ENCODE data around the gene LPXN.

The LPXN gene

DNA sequence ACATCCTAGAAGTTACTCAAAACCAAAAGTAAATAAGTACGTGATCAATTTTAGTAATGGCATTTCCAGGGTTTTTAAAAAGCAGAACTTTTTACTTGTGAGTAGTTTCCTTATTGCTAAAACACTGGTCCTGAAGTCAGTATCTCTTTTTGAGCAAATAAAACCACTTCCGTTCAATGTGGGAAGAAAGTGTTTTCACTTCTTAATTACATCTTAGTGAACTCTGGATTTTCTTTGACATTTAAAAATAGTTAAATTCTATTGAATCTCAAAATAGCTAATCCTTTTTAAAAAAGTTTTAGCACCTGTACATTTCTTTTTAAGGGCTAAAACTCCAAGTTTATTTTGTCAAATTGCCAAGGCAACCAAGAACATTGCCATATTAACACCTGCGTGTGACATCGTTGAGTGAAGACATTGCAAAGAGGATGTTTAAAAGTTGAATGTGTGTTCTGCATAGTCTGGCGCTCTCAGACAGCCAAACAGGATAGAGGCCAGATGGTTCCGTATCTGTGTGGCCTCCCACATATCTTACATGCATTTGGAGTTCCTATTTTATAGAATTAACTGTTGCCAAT, 50.5 kb downstream of the LPXN start:
- in situ Hi-C loops (cut with HindIII; ENCODE audit: low sequenced_read_pairs), result no loop called here

DNA sequence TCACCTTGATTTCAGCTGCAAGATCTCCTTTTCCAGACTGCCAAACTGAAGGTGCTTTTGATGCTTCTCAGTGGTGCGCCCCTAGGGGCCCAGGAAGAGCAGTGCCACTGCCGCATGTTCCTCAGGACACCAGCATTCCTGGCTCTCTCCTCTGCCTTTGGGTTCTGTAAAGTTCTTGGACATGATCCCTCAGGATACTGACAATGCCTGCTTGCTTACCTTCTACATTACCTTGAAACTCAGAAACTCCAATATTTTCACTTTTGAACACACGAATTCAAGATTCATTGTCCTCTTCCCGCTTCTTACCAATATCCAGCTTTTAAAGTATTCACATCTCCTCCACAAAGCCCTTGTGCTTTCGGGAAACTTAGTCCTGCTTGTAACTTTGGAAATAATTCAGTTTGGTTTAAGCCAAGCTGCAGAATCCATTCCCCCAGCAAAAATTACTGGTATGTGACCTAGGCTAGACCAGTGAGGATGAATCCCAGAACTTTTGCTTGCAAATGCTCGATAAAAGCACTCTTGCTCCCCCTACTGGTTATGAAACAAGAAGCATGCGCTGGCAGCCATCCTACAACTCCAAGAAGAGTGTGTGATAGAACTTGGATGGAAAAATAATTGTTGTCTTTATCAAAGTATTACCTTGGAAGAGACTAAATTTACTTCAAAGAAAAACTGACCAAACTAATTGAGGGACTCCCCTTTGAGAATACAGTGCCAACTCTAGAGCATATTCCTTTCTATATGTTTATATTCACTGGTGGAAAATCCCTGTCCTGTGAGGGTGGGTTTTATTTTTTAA, 51.2 kb downstream of the LPXN start:
- in situ Hi-C loops (cut with HindIII; ENCODE audit: low sequenced_read_pairs), result loop anchor here (25.0 kb wide), 1 partner anchor 712 kb away; no protein-coding TSS in a partner anchor

DNA sequence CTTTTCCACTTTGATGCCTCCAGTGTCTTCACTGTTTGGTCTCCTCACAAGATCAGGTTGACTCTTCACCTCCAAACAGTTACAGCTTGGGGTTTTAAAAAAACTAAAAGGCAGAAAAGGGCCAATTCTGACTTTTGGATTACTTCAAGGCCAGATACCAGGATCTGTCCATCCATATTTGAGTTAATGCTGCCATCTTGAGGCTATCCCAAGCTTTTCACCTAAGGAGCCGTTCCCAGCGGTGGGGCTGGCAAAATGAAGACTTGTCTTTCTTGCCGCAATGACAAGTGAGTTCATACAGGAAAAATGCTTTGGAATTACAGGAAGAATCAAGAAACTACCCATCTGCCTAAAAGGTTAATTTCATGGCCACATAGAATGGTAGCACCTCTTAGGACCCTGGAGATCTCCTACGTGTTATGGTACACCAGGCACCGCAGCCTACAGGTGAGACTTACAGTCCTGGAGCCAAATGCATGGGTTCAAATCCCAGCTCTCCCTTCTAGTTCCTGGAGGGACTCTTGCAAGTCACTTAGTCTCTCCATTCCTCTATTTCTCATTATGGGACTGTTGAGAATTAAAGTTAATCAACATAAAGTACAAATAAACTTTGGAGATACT, 61.8 kb downstream of the LPXN start:
- in situ Hi-C loops (cut with HindIII; ENCODE audit: low sequenced_read_pairs), result loop anchor here (25.0 kb wide), 1 partner anchor 702 kb away; no protein-coding TSS in a partner anchor

DNA sequence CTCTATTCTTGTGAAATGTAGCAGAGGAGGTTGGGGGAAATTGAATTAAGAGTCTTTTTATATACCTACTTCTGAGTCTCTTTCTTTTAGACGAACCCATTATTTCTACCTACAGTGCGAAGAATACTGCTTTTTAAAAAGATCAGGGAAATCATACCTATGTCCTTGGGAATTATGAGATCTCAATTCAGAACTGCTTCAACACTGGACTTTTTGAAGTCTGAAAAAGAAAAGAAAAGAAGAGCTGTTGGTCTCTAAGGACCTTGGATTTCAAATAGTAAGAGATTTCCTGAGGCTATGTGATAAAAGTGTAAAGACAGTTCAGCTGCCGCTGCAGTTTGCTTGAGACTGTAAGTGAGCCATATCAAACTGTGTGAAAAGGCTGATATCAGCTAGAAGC, 64.0 kb downstream of the LPXN start:
- in situ Hi-C loops (cut with HindIII; ENCODE audit: low sequenced_read_pairs), result loop anchor here (25.0 kb wide), 1 partner anchor 699 kb away; no protein-coding TSS in a partner anchor

DNA sequence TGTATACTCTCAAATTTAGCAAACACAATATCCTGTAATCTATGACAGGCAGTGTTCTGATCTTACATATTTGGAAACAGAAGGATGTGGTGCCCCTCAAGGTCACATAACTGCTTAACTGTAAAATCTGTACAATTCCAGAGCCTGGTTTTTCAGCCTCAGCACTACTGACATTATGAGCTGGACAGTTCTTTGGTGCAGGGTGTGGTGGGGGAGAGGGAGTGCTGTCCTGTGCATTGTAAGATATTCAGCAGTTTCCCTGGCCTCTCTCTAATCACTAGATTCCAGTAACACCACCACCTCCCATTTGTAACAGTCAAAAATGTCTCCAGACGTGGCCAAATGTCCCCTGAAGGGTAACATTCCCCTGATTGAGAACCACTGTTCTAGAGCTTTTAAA, 65.9 kb downstream of the LPXN start:
- in situ Hi-C loops (cut with HindIII; ENCODE audit: low sequenced_read_pairs), result loop anchor here (25.0 kb wide), 1 partner anchor 697 kb away; no protein-coding TSS in a partner anchor

DNA sequence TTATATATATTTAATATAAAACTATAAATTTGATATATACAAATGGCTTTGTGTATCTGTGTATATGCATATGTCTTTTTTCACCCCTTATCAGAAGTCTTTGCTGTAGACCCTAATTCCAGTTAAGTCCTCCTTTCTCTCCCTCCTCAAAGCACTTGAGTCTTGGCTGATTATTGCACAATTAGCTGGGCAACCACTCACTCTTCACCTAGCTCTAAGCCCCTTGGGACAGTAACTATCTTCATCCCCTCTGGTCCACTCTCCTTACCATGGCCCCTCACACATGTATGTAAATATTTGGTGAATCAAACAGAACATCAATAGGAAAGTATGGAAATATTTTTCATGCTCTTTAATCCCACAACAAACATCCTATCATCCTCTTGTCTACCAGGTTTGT, 66.8 kb downstream of the LPXN start:
- in situ Hi-C loops (cut with HindIII; ENCODE audit: low sequenced_read_pairs), result loop anchor here (25.0 kb wide), 1 partner anchor 697 kb away; no protein-coding TSS in a partner anchor

DNA sequence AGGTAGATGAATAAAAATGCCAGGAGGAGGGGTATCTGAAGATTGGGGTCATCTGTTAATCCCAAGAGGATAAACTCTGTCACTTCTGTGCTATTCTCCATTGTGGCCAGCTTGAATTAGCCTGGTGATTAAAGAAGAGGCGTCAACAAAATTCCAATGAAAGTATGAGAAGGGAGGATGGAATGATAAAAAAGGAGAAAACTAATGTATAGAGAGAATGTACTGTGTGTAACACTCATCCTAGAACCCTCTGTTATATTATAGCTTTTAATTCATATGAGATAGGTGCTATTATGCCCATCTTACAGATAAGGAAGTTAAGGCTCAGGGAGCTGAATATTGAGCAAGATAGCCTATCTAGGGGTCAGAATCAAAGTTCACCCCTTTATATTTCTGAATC, 67.7 kb downstream of the LPXN start, which contains the start of gene OR5B21:
Gene OR5B21 (minus strand): TSS at position 101 of the 400 bp plus-strand sequence. CDS start 0 bp downstream, at position 101.
- in situ Hi-C loops (cut with HindIII; ENCODE audit: low sequenced_read_pairs), result loop anchor here (25.0 kb wide), 1 partner anchor 696 kb away; no protein-coding TSS in a partner anchor

DNA sequence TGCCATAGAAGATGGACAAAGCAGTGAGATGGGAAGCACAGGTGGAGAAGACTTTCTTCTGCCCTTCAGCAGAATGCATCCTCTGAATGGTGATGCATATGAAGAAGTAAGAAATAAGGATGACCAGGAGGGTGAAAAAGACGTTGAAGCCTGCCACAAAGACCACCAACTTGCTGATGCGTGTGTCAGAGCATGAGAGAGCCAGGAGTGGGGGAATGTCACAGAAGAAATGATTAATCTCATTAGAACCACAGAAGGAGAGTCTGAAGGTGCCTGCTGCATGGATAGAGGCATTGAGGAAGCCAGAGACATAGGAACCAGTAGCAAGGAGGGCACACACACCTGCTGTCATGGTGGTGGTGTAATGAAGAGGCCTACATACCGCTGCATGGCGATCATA, 68.3 kb downstream of the LPXN start:
- in situ Hi-C loops (cut with HindIII; ENCODE audit: low sequenced_read_pairs), result loop anchor here (25.0 kb wide), 1 partner anchor 695 kb away; no protein-coding TSS in a partner anchor

DNA sequence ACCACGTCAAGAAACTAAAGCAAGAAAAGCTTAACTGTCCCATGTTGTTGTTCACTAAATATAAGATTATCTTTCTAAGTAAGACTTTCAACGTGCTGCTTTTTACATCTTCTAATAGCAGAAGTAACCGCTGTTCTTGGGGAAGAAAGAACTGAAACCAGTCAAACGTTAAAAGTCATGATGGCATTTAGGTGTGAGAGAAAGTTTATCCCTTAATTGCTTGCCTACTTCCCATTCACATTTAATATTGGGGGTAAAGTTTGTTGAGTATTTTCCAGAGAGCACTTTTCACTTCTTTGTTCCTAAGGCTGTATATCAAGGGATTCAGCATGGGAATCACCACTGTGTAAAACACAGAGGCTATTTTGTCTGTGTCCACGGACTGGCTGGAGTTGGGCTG, 68.7 kb downstream of the LPXN start:
- in situ Hi-C loops (cut with HindIII; ENCODE audit: low sequenced_read_pairs), result loop anchor here (25.0 kb wide), 1 partner anchor 695 kb away; no protein-coding TSS in a partner anchor

DNA sequence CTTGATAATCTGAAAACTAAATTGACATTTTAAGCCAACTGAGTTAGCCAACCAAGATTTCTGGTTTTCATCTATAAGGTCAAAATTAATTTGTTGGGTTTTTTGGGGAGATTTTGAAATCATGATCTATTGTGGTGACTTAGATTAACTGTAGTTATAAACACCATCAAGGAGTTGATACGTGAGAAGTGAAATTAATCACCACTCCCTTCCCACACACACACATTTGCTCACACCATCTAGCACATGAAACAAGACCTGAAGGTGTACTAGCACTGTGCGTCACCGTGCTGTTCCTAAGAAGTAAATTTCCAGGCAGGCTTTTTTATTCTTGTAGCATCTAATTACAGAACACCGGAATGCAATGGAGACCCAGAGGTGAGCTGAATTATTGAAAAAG, 69.8 kb downstream of the LPXN start:
- in situ Hi-C loops (cut with HindIII; ENCODE audit: low sequenced_read_pairs), result loop anchor here (25.0 kb wide), 1 partner anchor 694 kb away; no protein-coding TSS in a partner anchor

DNA sequence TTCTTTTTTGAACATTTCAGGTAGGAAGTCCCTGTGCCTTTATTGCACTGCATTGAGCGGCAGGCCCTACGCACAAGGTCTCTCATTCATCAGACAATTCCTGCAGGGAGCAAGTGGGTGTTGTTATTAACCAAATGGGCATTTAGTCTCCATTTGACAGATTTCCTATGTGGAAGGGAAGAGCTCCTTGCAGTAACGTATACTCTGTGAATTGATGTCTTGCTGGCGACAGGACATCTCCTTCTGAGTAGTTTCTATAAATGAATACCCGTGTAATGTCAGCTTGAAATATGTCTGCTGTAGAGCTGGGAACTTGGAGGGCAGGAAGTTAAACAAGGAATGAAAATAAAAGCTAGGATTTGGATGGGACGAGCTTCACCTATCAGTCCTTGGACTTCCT, 71.4 kb downstream of the LPXN start:
- in situ Hi-C loops (cut with HindIII; ENCODE audit: low sequenced_read_pairs), result loop anchor here (25.0 kb wide), 1 partner anchor 692 kb away; no protein-coding TSS in a partner anchor

DNA sequence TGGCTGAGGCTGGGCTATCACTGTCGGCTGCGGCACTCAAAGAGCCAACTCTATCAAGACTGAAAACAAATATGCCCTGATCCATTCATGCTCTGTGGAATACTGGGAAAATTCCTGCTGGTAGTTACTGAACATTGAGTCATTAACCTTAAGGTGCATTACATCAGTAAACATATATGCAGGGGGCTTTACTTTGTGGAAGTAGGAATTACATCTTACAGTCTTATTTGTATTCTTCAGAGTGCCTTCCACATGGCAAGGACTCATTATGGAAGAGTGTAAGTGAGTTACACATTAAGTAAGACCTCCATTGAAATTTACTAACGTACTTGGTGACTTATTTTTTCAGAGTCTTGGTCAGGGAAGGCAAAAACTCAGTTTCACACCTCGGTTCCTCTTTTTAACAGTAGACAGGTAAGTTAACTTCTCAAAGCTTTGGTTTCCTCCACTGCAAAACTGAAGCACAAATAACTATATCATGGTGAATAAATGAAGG, 72.2 kb downstream of the LPXN start:
- in situ Hi-C loops (cut with HindIII; ENCODE audit: low sequenced_read_pairs), result loop anchor here (25.0 kb wide), 1 partner anchor 691 kb away; no protein-coding TSS in a partner anchor

DNA sequence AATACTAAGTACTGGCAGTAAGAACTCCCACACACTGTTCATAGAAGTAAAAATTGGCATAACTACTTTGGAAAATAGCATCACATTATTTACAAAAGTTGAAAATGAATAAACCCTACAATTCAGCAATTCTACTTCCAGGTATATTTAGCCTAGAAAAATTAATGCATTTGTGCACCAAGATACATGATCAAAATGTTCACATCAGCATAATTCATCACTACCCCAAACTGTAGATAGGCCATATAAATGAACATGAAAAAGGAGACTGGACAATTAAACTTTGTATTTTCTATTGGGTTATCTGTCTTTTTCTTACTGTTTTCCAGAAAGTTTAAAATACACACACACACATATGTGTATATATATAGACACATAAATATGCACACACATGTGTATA, 73.7 kb downstream of the LPXN start:
- in situ Hi-C loops (cut with HindIII; ENCODE audit: low sequenced_read_pairs), result loop anchor here (25.0 kb wide), 1 partner anchor 690 kb away; no protein-coding TSS in a partner anchor

DNA sequence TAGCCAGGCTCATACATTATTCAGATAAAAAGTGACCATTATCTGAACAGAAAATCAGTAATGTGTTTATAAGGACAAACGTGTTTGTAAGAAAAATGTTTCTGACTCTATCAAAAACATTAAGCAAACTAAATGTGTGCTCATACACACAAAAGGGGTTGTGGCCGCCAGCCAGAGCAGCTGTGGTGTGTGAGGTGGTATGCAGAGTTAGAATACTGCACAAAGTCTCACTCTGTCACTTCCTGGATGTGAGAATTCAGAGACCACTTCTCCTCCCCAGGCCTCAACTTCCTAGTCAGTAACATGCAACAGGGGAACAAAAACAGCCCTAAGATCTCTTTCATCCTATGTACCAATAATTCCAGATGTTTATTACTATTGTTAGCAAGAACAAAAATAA, 77.2 kb downstream of the LPXN start:
- in situ Hi-C loops (cut with HindIII; ENCODE audit: low sequenced_read_pairs), result no loop called here

DNA sequence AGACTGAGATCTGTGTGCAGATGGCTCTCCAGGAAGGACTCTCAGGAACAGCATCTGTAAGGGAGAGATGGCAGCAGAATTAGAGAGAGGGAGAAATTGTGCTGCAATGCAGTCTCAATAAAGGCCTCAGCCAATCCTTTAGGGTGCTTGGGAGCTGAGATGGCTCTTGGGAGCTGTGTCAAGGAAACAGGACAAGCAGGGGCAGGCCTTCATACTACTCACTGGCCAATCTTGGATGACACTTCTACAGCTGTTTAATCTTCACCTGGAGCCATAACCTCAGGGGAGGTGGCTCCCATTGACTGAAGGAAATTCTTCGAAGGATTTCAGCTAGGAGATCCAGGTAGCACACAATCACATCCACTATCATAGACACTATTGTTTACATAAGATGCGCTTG, 77.7 kb downstream of the LPXN start:
- in situ Hi-C loops (cut with HindIII; ENCODE audit: low sequenced_read_pairs), result no loop called here

DNA sequence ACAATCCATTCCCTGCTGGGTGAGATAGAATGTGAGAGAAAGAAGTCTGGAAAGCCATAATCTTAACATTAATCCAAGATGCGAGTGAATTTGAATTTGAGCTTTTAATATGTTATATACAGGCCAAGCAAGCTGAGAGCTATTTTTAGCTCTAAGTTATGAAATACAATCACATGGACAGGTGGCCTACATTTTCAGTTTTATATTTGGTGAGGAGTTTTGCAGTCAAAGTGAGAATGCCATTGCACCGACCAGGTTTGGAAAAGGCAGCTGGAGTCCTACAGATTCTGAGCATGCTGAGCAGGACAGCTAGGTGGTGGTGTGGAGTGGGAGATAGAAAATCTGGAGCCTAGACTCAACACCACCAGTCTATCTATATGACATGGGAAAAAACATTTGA, 79.8 kb downstream of the LPXN start:
- in situ Hi-C loops (cut with HindIII; ENCODE audit: low sequenced_read_pairs), result no loop called here

DNA sequence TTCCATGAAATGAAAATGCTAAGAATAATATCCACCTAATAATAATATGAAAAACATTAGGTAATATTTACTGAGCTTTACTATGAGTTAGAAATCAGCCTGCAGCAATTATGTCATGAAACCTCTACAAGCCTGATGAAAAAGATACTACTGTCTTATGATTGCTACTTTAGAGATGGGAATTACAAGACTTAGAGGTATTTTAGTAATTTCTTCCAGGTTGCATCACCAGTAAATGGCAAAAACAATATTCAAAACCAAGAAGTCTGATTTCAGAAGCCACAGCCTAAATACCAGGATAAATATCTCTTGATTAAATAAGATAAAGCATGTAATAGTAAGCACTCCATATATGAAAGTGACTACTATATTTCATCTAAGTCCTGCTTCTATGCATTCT, 81.6 kb downstream of the LPXN start:
- in situ Hi-C loops (cut with HindIII; ENCODE audit: low sequenced_read_pairs), result no loop called here

DNA sequence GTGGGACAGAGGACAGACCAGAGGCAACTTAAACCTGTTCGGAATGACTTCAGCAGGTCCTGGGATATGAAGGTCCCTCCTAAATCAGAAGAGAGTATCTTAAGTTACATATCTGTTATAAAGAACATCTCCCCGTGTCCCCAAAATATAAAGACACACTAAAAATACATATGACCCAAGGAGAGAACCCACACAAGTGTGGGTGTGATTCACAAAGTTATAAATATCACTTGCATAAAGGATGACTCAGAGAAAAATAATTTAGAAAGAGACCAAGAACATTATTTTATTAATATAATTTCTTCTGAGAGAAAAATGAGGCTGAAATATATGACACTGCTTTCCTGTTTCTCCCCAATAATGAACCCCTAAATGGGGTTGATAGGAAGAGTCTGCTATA, 82.0 kb downstream of the LPXN start:
- in situ Hi-C loops (cut with HindIII; ENCODE audit: low sequenced_read_pairs), result no loop called here

DNA sequence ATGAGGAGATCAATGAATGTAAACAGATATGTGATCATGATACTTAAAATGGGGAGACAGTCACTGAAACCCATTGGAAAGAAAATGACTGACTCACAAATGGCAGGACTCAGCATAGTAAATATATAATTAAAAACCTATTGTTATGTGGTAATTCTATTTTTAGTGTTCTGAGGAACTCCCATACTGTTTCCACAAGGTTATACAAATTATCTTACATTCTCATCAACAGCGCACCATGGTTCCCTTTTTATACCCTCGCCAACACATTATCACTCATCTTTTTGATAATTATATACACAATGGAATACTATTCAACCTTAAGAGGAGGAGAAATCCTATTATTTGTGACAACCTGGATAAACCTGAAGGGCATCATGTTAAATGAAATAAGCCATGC, 84.8 kb downstream of the LPXN start:
- in situ Hi-C loops (cut with HindIII; ENCODE audit: low sequenced_read_pairs), result no loop called here

DNA sequence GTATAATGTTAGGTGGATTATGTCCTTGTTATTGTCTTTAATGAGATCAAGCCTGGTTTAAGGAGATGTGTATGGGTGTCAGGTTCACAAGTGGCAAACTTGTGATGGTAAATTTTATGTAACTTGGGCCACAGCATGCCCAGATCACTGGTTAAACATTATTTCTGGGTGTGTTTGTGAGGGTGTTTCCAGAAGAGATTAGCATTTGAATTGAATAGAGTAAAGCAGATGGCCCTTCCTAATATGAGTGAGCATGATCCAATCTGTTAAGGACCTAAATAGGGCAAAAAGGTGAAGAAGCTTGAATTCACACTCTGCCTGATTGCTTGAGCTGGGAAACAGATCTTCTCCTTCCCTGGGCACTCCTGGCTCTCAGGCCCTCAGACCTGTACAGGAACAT, 88.5 kb downstream of the LPXN start:
- in situ Hi-C loops (cut with HindIII; ENCODE audit: low sequenced_read_pairs), result no loop called here

DNA sequence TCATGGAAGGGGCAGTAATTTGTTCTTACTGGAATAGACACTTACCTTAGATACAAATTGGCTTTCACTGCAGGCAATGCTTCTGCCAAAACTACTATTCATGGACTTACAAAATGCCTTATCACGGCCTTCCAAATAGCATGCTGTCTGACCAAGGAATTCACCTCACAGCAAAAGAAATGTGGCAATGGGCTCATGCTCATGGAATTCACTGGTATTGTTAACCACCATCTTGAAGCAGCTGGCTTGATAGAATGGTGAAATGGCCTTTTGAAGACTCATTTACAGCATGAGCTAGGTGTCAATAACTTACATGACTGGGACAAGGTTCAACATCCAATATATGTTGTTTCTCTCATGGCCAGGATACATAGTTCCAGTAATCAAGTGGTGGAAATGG, 89.7 kb downstream of the LPXN start:
- in situ Hi-C loops (cut with HindIII; ENCODE audit: low sequenced_read_pairs), result no loop called here
